NCI-H187 treated with DMSO at 0.1 percent for 48 hours (cell line): ENCODE measurements around the gene ANKRD16.
"Not testable (repeated sequence)": the region's sequence is repeated elsewhere in the genome, so short reads cannot be mapped to it uniquely, and the experiment has no call there.

Source experiments
- DNase-seq: peaks from one replicate; lab custom pipeline; 2025; lab: John Stamatoyannopoulos, UW

The ANKRD16 gene

GRCh38 chr10:5873515-5873995, 16.1 kb downstream of the ANKRD16 start:
- peak; percentile 0 for DNase-seq

GRCh38 chr10:5871596-5871995, 18.1 kb downstream of the ANKRD16 start:
- DNase-seq: no peak

- DNase-seq: no peak
These were observed 20.5 kb downstream of the ANKRD16 start for GRCh38 chr10:5869156-5869555.

GRCh38 chr10:5868383-5868782, 21.3 kb downstream of the ANKRD16 start:
- DNase-seq: not testable (repeated sequence)

- not testable (repeated sequence) for DNase-seq
These were observed 22.5 kb downstream of the ANKRD16 start for GRCh38 chr10:5867091-5867615.

- DNase-seq: not testable (repeated sequence)
These were observed 23.1 kb downstream of the ANKRD16 start for GRCh38 chr10:5866451-5867081.

- DNase-seq: not testable (repeated sequence)
These were observed 26.6 kb downstream of the ANKRD16 start for GRCh38 chr10:5862981-5863685.

- DNase-seq: no peak
These were observed 27.2 kb downstream of the ANKRD16 start for GRCh38 chr10:5862360-5862961.

- no peak for DNase-seq
These were observed 29.6 kb downstream of the ANKRD16 start for GRCh38 chr10:5860066-5860465.

GRCh38 chr10:5858811-5859210, 30.9 kb downstream of the ANKRD16 start:
- DNase-seq: no peak

- DNase-seq: no peak
These were observed 33.0 kb downstream of the ANKRD16 start for GRCh38 chr10:5856701-5857004.

- DNase-seq: no peak
These were observed 33.6 kb downstream of the ANKRD16 start for GRCh38 chr10:5855979-5856700.

GRCh38 chr10:5854131-5854475, 35.6 kb downstream of the ANKRD16 start:
- no peak for DNase-seq

GRCh38 chr10:5846667-5847066, 43.0 kb downstream of the ANKRD16 start:
- not testable (repeated sequence) for DNase-seq

- no peak for DNase-seq
These were observed 45.2 kb downstream of the ANKRD16 start for GRCh38 chr10:5844345-5845055.

GRCh38 chr10:5843686-5844344, 45.9 kb downstream of the ANKRD16 start:
- DNase-seq: no peak

GRCh38 chr10:5841965-5842364, 47.7 kb downstream of the ANKRD16 start:
- DNase-seq: no peak

- DNase-seq: no peak
These were observed 49.1 kb downstream of the ANKRD16 start for GRCh38 chr10:5840314-5841307.

GRCh38 chr10:5836181-5836580, 53.5 kb downstream of the ANKRD16 start:
- not testable (repeated sequence) for DNase-seq
